GF-D8 (cell line): ENCODE data around the gene TRIM22.
"Not testable (repeated sequence)": the region's sequence is repeated elsewhere in the genome, so short reads cannot be mapped to it uniquely, and the experiment has no call there.

Experiments
- DNase-seq: peaks from one replicate; lab custom pipeline; 2025; lab: John Stamatoyannopoulos, UW

TRIM22 gene

DNA sequence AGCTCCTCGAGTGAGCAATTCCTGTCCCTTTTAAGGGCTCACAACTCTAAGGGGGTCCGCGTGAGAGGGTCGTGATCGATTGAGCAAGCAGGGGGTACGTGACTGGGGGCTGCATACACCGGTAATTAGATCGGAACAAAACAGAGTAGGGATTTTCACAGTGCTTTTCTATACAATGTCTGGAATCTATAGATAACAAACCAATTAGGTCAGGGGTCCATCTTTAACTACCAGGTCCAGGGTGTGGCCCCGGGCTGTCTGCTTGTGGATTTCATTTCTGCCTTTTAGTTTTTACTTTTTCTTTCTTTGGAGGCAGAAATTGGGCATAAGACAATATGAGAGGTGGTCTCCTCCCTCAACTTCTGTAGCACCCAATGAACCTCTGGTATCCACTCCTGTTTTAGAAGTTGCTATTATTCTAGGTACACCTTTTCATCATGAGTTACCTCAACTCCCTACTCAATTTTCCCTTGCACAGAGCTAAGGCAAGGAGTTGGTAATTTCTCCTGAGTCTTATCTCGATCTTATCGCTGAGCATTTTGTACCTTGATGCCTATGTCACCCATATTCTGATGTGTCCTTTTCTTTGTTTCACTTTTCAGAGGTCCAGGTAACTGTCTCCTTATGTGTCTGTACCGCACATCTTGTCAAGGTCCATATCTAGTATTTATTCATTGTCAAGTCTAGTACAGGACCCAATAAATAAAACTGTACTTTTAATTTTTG is 1.8 kb downstream of the TRIM22 start:
- not testable (repeated sequence) for DNase-seq

DNA sequence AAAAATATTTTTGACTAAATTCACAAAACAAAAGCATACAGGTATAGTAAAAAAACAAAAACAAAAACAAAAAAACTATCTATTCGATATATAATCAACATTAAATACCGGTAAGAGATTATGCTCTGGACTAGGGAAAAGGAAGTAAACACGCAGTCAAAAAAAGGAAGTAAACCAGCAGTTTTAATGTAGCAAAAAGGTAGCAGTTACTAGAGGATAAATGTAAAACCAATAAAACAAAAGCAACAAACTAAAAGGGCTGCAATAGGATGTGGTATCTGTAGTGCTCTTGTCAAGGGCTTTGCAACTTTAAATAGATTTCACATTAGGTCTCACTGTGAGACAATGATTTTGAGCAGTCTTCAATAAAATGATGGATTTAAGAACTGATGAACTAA is 2.4 kb downstream of the TRIM22 start:
- DNase-seq = no peak

DNA sequence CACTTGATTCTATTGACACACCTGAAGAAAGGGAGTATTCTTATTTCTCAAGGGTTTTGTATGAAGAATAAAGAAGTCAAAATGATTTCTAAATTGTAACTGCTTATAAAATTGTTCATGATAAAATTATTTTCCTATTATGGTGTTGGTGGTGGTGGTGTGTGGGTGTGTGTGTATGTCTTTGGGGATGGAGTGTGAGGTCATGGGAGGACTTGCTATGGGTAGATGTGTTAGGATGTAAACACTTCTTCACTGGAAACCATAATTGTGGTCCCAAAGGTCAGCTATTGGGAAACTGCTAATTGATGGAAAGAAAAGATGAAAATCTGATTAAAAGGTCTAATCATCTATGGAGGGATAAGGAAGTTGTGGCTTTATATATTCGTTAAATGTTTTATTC is 5.1 kb downstream of the TRIM22 start:
- DNase-seq = no peak

DNA sequence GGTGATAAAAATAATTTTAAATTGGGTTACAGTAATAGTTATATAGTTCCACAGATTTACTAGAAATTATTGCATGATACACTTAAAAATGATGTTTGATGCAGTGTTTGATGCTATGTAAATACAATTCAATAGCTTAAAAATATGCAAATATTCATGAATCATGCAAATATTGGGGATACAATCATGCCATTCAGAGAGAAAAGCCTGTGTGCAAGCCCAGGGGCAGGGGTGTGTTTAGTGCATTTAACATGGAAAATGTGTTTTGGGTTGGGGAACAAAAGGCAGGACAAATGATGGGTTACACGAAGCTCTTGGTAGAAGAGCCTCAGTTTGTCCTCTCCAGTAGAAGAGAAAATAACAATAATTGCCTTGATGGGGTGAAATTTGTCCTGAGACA is 6.0 kb downstream of the TRIM22 start:
- no peak for DNase-seq

DNA sequence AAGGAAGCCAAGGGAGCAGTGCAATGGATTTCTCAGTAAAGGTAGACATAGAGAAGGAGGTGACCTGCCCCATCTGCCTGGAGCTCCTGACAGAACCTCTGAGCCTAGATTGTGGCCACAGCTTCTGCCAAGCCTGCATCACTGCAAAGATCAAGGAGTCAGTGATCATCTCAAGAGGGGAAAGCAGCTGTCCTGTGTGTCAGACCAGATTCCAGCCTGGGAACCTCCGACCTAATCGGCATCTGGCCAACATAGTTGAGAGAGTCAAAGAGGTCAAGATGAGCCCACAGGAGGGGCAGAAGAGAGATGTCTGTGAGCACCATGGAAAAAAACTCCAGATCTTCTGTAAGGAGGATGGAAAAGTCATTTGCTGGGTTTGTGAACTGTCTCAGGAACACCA is 6.6 kb downstream of the TRIM22 start:
- no peak for DNase-seq

DNA sequence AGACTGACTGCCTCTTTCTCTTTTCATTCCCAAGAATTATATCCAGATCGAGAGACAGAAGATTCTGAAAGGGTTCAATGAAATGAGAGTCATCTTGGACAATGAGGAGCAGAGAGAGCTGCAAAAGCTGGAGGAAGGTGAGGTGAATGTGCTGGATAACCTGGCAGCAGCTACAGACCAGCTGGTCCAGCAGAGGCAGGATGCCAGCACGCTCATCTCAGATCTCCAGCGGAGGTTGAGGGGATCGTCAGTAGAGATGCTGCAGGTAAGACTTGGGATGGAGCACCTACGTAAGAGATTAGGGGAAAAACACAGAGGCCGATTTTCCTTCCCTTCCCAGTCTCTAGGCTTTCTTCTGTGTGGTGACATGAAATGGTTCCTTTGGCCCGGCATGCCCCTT is 8.7 kb downstream of the TRIM22 start:
- DNase-seq = no peak

DNA sequence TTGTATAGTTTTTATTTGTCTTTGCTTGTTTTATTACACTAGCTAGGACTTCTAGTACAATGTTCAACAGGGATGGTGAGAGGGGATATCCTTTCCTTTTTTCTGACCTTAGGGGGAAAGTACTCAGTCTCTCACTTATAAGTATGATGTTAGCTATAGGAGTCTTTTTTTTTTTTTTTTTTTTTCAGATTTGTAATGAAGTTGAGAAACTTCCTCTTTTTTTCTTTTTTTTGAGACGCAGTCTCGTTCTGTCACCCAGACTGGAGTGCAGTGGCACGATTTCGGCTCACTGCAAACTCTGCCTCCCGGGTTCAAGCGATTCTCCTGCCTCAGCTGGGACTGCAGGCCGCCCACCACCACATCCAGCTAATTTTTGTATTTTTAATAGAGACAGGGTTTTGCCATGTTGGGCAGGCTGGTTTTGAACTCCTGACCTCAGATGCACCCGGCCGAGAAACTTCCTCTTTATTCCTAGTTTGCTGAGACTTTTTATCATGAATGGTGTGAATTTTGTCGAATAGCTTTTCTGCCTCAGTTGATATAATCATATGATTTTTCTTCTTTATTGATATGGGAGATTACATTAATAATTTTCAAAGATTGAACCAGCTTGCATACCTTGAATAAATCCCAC is 10.9 kb downstream of the TRIM22 start:
- DNase-seq = no peak

DNA sequence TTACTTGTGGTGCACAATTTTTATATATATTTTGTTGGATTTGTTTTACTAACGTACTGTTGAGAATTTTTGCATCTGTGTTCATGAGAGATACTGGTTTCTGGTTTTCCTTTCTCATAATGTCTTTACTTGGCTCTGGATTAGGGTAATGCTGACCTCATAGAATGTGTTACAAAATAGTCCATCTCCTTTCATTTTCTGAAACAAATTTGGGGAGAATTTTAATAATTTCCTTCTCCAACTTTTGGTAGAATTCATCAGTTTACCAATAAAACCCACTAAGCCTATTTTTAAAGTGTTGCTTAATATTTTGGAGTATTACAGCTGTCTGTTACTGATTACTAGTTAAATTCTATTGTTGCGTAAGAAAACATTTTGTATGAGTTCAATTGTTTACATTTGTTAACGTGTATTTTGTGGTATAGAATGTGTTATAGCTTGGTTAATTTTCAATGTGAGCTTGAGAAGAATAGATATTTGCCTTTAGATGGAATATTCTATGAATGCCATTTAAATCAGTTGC is 11.5 kb downstream of the TRIM22 start:
- DNase-seq = no peak

DNA sequence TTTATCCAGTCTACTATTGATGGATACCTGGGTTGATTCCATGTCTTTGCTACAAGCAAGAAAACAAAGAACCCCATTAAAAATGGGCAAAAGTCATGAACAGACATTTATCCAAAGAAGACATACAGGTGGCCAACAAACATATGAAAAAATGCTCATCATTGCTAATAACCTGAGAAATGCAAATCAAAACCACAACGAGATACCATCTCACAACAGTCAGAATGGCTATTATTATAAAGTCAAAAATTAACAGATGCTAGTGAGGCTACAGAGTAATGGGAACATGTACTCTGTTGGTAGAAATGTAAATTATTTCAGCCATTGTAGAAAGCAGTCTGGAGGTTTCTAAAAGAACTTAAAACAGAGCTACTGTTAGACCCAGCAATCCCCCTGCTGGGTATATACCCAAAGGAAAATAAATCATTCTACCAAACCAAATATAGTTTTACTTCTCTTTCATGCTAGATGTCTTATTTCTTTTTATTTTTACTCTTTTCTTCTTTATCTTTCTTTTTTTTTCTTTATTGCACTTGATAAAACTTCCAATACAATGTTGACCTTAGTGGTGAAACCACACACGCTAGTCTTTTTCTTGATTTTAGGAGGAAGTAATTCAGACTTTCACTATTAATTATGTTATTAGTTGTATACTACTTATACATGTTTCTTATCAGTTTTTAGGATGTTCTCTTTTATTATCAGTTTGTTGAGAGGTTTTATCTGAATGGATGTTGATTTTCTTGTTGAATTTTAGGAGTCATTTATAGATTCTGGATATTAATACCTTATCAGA is 14.3 kb downstream of the TRIM22 start:
- no peak for DNase-seq

DNA sequence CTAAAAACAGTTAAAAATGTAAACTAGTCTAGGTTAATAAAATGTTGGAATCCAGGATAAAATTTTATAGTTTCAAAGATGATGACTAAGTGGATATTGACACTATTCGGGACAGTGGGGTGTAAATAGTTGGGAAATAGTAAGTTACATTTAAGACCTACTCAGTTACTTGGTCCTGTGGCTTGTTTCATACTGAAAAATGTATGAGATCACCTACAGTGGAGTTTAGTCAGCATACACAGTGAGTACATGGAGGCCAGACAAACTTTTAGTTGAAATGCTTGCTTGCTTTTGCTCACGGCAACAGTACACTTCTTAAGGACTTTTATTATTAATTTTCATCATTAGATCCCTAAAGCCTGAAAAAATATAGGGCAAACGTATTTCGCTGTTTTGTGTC is 16.1 kb downstream of the TRIM22 start:
- no peak for DNase-seq

DNA sequence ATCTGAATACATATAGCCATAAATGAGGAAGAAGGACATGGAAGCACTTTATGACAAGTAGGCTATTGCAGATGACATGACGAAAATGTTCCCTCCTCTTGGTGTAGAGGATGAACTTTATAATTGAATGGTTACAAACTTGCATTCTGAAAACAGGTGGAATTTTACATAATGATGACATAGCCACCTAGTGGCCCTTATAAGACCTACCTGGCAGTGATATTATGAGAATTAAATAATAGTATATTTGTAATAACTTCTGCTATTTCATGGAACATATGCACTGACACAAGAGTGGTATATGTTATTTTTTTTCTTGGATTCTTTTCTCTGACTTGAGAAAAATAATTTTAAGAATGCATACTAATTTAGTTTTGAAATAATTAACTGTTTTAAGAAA is 22.9 kb downstream of the TRIM22 start:
- DNase-seq = no peak

DNA sequence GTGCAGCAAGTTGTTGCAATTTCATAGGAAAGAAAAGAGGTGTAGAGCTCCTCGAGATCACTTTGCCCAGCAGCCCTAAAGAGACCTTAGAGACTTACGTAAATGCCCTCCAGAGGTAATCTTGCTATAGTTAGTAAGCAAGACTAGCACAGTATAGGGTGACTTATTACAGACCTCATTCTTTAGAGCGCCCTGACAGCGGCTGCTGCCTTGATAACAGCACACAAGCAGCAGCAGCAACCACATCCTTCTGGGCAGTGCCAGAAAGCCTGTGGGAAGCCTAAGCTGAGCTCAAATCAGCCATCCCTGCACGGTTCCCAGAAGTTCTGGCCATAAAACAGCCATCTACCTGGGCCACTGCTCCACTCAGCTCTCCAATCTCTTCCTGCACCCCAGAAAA is 24.1 kb downstream of the TRIM22 start:
- DNase-seq = no peak

DNA sequence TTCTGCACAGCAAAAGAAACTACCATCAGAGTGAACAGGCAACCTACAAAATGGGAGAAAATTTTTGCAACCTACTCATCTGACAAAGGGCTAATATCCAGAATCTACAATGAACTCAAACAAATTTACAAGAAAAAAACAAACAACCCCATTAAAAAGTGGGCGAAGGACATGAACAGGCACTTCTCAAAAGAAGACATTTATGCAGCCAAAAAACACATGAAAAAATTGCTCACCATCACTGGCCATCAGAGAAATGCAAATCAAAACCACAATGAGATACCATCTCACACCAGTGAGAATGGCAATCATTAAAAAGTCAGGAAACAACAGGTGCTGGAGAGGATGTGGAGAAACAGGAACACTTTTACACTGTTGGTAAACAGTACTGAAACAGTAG is 26.9 kb downstream of the TRIM22 start:
- not testable (repeated sequence) for DNase-seq

DNA sequence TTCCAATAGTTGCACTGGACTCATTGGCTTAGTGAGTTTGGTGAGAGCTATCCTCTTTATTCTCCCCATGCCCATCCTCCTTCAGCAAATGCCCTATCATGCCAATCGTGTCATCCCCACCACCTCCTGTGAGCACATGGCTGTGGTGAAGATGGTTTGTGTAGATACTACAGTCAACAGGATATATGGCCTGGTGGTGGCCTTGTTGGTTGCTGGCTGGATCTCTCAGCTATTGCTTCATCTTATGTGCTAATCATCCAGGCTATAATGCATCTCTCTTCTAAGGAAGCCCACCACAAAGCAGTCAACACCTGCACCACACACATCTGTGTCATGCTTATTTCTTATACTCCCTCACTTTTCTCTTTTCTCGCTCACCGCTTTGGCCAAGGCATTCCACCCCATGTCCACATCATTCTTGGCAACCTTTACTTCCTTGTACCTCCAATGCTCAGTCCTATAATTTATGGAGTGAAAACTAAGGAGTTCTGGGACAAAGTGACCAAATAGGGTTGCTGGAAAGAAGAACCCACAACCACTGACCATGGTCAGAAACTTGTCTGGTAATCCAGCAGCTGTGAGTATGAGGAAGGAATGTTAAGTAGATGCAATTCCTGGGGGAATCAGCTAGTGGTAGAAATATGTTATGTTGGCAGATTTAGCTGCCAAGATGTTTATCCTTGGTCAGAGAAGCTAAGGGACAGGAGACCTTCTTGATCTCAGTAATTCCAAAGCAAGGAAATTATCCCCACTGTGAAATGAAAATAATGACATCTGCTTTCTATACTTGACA is 30.3 kb downstream of the TRIM22 start:
- no peak for DNase-seq

DNA sequence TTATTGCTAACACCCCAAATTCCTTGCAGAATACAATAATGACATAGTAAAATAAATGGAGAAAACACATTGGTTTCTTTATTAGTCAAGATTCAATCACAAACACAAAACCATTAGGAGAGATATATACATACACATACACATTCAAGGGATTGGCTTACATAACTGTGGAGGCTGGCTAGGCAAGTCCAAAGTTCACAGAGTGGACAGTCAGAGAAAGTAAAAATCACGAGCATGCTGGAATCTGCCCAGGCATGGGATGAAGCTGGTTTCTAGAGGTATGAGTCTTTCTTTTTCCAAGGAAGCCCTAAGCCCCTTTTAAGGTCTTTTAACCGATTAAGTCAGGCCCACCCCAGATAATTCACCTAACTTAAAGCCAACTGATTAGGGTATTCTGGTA is 33.0 kb downstream of the TRIM22 start:
- no peak for DNase-seq

DNA sequence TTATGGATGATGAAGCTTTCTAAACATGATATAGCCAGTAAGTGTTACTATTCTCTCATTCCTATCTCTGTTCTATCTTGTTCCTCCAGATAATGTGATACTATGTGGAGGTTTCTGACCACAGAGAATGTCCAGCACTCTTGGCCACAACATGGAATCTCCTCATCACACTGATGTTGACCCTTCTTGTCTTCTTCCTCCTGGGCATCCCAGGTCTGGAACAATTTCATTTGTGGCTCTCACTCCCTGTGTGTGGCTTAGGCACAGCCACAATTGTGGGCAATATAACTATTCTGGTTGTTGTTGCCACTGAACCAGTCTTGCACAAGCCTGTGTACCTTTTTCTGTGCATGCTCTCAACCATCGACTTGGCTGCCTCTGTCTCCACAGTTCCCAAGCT is 36.8 kb downstream of the TRIM22 start:
- no peak for DNase-seq

DNA sequence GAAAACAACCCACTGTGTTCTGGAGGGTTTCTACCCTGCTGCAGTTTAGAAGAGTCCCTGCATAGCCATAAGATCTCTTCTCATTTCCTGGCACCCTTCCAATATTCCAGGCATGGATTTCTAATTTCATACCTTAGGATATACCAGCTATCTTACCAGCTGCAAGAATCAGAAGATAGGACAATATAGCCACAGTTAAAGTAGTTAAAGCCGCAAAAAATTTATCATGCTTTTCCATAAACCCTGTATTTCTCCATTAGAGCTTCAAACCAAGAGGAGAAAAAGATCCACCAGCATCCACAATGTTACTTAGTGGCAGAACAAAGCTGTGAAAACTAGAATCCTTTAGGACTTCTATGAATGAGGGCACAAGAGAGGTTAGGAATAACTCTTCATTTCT is 38.1 kb downstream of the TRIM22 start:
- no peak for DNase-seq

DNA sequence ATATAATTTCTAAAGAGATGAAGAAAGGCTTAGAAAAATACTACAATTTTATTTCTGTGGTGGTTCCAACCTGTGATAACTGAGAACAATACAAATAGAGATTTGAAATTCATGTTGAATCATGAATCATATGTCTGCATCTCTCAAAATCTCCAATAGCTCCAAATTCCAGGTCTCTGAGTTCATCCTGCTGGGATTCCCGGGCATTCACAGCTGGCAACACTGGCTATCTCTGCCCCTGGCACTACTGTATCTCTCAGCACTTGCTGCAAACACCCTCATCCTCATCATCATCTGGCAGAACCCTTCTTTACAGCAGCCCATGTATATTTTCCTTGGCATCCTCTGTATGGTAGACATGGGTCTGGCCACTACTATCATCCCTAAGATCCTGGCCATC is 46.8 kb downstream of the TRIM22 start, which contains the start of gene OR56B1:
TSS of gene OR56B1 (plus strand) at position 53 of the 400 bp plus-strand sequence. CDS start at position 122, 69 bp downstream.
- no peak for DNase-seq

DNA sequence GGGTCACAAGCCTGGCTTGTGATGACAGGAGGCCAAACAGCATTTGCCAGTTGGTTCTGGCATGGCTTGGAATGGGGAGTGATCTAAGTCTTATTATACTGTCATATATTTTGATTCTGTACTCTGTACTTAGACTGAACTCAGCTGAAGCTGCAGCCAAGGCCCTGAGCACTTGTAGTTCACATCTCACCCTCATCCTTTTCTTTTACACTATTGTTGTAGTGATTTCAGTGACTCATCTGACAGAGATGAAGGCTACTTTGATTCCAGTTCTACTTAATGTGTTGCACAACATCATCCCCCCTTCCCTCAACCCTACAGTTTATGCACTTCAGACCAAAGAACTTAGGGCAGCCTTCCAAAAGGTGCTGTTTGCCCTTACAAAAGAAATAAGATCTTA is 47.5 kb downstream of the TRIM22 start:
- no peak for DNase-seq

DNA sequence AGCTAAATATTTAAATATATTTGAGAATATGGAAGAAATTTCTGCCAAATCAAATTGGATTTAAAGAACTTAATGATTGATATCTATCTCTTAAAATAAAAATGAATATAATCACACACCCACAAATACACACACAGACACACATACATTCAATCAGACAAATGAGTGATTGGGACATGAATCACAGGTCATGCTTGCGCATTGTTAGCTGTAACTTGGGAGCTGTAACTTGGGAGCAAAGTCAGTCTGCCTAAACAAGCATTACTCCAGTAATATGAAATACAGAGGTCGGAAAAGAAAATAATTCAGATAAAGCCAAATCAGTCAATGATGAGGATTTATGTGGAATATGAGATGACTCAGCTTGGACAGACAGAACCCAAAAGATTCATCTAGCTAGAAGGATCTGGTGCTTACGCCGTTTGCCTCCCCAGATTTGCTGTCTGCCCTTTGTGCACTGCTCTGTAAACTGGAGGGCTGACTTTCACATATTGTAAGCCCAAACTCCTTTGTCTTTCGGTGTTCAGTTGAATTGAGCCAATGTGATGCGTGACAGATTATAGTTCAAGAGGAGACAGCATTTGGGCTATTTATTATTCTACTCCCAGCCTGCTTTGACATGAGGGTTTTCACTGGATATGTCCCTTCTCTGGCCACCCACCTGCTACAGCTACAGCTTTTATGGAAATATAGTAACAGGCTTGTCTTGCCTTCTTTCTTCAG is 48.2 kb downstream of the TRIM22 start:
- DNase-seq = no peak

DNA sequence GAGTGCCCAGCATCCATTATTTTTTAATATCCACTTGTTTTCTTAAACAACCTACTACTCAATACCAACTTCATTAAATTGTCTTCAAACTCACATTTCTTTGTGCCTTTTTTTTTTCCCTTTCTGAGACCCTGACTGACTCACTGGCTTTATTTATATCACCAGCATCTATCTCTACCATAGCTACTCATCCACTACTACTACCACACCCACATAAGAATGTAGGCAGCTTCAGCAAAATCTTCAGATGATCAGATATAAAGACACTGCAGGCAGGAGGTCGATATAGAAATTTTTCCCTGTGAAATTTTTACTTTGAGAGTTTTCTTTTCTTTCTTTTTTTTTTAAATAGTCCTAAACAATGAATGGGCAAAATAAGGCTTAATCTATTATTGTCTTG is 48.8 kb downstream of the TRIM22 start:
- no peak for DNase-seq
